Sigmoid colon (tissue), 4 donors: ENCODE data around the gene TIMM13.

Experiments
- POLR2AphosphoS5 ChIP-seq, 4 donors: sonication (generic); formaldehyde crosslinking; IDR thresholded peaks; one replicate each; pipeline ENCODE4 v1.6.1; 2017; ENCODE audit warnings: antibody characterized with exemption in 4 of 4
- TF ChIP-seq, protein P1 (sequence below), 4 experiments: fragments of 450-650 bp in 3 of 4; fragments of 200-600 bp in 1 of 4; IDR thresholded peaks; one replicate each; pipeline ENCODE4 v1.5.1; 2016 to 2019; ENCODE audit warnings: antibody characterized with exemption in 4 of 4, mild to moderate bottlenecking in 3 of 4, moderate library complexity in 2 of 4

- TF ChIP-seq POLR2AphosphoS5 (IDR thresholded peaks at IDR 0.05), result no peak
- TF ChIP-seq, protein P1, sequence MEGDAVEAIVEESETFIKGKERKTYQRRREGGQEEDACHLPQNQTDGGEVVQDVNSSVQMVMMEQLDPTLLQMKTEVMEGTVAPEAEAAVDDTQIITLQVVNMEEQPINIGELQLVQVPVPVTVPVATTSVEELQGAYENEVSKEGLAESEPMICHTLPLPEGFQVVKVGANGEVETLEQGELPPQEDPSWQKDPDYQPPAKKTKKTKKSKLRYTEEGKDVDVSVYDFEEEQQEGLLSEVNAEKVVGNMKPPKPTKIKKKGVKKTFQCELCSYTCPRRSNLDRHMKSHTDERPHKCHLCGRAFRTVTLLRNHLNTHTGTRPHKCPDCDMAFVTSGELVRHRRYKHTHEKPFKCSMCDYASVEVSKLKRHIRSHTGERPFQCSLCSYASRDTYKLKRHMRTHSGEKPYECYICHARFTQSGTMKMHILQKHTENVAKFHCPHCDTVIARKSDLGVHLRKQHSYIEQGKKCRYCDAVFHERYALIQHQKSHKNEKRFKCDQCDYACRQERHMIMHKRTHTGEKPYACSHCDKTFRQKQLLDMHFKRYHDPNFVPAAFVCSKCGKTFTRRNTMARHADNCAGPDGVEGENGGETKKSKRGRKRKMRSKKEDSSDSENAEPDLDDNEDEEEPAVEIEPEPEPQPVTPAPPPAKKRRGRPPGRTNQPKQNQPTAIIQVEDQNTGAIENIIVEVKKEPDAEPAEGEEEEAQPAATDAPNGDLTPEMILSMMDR (IDR thresholded peaks at IDR 0.05), result no peak
Measured at GRCh38 chr19:2416321-2417097, 10.9 kb downstream of the TIMM13 start.
